WERI-Rb-1 (cell line): Measurements from ENCODE around the gene PPP2R5E.

Experiments
- DNase-seq: peaks from one replicate; pipeline ENCODE4 v3.0.0-alpha.2; 2020
- H3K27ac ChIP-seq: fragments of 250-450 bp; sonication (Bioruptor Pico); 2 replicates; pipeline ENCODE4 v1.5.1; 2020; ENCODE audit warnings: mild to moderate bottlenecking, moderate library complexity
- H3K27me3 ChIP-seq: fragments of 250-450 bp; sonication (Bioruptor Pico); 2 replicates; pipeline ENCODE4 v1.5.1; 2021; ENCODE audit warnings: mild to moderate bottlenecking, low read depth, moderate library complexity; ENCODE audit not compliant: insufficient read depth, severe bottlenecking
- H3K36me3 ChIP-seq: fragments of 250-450 bp; sonication (Bioruptor Pico); 2 replicates; pipeline ENCODE4 v1.5.1; 2020; ENCODE audit warnings: mild to moderate bottlenecking, moderate library complexity
- H3K4me3 ChIP-seq: 2 replicates; pipeline ENCODE4 v1.5.1; 2011; ENCODE audit warnings: low read depth, mild to moderate bottlenecking, control low read depth, low read length
- H3K9me3 ChIP-seq: fragments of 250-450 bp; sonication (Bioruptor Pico); 2 replicates; pipeline ENCODE4 v1.5.1; 2021; ENCODE audit warnings: mild to moderate bottlenecking, moderate library complexity; ENCODE audit not compliant: severe bottlenecking
- TF ChIP-seq, protein P1 (sequence below): IDR thresholded peaks from 2 replicates; pipeline ENCODE4 v1.5.1; 2011; ENCODE audit warnings: low read depth, mild to moderate bottlenecking, control low read depth, inconsistent platforms, low read length

Gene PPP2R5E

DNA sequence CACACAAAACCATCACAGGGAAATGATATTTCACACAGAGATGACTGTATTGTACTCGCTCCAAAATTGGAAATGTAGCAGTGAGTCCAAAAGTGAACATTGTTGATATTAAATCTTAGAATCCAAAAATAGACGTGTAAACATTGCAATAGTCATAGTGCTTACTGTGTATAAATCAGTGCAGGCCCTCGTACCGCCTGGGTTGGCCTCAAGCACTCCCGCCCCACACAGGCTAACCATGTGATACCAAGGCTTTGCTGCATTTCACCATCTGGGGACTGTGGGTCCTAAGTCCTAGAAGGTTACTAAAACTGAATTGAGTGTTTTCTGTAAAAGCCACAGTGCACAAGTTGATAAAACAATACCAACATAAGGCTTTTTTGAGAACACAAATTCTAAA lies 107.3 kb downstream of the PPP2R5E start:
- peak overlapping the region; percentile 12; the same call in 1 of the 2 replicates for H3K4me3 ChIP-seq
- TF ChIP-seq, protein P1, sequence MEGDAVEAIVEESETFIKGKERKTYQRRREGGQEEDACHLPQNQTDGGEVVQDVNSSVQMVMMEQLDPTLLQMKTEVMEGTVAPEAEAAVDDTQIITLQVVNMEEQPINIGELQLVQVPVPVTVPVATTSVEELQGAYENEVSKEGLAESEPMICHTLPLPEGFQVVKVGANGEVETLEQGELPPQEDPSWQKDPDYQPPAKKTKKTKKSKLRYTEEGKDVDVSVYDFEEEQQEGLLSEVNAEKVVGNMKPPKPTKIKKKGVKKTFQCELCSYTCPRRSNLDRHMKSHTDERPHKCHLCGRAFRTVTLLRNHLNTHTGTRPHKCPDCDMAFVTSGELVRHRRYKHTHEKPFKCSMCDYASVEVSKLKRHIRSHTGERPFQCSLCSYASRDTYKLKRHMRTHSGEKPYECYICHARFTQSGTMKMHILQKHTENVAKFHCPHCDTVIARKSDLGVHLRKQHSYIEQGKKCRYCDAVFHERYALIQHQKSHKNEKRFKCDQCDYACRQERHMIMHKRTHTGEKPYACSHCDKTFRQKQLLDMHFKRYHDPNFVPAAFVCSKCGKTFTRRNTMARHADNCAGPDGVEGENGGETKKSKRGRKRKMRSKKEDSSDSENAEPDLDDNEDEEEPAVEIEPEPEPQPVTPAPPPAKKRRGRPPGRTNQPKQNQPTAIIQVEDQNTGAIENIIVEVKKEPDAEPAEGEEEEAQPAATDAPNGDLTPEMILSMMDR = no peak
- H3K9me3 ChIP-seq = no peaks in the 10 kb centered on the region
- H3K27ac ChIP-seq = peak overlapping the region; percentile 31
- DNase-seq = peak; percentile 66
- no peaks in the 10 kb centered on the region for H3K27me3 ChIP-seq
- H3K36me3 ChIP-seq = no peaks in the 10 kb centered on the region

DNA sequence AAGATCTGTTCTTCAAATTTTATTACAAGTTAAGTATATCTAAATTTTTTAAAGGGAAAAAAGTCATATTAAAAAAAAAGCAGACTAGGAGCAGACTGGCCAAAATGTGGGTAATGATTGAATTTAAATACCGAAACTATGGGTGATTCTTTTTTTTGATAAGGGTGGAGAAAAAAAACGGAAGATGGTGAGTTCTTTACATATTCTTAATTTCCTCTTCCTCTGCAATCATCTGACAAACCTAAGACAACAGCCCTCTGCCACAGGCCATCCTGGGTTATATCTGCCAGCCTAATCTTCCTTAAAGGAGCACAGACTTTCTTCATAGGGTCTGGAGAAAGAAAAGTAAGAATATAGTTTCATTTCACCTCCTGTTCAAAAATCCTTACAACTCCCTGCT lies 108.0 kb downstream of the PPP2R5E start:
- Histone ChIP-seq H3K9me3 (no peaks in the 10 kb centered on the region), H3K36me3 (no peaks in the 10 kb centered on the region), H3K27ac (peak overlapping the region; percentile 31; the same call in 1 of the 2 replicates), H3K27me3 (no peaks in the 10 kb centered on the region), H3K4me3 (no peak overlapping the region)
- TF ChIP-seq, protein P1 = no peak
- no peak for DNase-seq

DNA sequence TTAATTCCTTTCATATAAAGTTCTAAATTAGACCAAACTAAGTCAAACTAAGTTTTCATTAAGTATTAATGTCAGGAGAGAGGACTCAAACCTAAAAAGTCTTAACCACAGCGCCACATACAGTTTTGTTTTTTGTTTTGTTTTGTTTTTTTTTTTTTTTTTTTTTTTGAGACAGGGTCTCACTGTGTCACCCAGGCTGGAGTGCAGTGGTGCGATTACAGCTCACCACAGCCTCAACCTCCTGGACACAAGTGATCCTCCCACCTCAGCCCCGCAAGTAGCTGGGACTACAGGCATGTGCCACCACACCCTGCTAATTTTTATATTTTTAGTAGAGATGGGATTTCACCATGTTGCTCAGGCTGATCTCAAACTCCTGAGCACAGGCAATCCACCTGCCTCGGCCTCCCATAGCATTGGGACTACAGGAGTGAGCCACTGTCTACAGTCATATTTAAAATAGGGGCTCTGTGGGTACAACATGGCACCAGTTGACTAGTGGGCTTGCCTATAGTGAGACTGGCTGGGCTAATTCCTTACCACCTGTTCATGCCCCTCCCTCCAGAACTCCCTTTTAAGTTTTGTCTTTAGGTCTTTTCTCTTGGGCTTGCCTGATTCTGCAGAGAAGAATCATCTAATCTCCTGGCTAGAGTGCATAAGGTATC lies 110.2 kb downstream of the PPP2R5E start:
- TF ChIP-seq, protein P1 = no peak
- no peak overlapping the region for H3K4me3 ChIP-seq
- H3K36me3 ChIP-seq = no peaks in the 10 kb centered on the region
- H3K27me3 ChIP-seq = no peaks in the 10 kb centered on the region
- no peak overlapping the region for H3K27ac ChIP-seq
- no peak for DNase-seq
- no peaks in the 10 kb centered on the region for H3K9me3 ChIP-seq

DNA sequence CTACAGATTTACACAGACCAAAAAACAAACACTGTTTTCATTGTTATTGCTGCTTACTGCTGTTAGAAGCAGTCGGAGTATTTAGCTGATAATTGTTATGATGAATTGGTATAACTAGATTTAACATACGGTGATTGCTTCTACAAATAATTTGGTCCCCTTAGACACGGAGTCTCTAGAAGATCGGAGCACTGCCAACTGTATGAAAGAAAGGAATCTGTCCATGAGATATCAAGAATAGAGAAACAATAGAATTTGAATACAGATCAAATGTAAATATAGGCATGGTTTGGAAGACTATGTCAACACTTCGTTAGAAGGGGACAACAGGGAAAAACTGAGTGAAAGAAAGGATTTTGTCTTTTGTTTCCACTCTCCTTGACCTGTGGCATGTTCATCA lies 110.9 kb downstream of the PPP2R5E start:
- H3K27ac ChIP-seq = no peak overlapping the region
- H3K36me3 ChIP-seq = no peaks in the 10 kb centered on the region
- no peak overlapping the region for H3K4me3 ChIP-seq
- H3K9me3 ChIP-seq = no peaks in the 10 kb centered on the region
- DNase-seq = no peak
- H3K27me3 ChIP-seq = no peaks in the 10 kb centered on the region
- TF ChIP-seq, protein P1 = no peak

DNA sequence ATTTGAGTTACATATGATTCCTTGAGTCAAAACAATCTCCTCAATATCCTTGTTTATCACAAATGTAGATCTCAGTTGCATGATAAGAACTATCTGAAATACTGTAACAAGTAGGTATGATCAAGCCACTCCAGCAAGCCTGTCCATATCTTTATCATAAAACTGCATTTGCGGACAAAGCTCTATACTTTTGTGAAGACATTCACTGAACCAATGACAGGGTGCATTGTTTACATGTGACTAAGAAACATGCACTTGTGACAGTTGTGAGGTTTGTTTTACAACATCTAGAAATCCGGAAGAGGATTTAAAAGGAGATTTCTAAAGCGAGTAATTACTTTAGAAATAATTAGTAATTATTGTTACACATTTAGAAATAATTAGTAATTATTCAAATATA lies 111.7 kb downstream of the PPP2R5E start:
- no peak overlapping the region for H3K4me3 ChIP-seq
- H3K9me3 ChIP-seq = no peaks in the 10 kb centered on the region
- DNase-seq = no peak
- no peaks in the 10 kb centered on the region for H3K27me3 ChIP-seq
- TF ChIP-seq, protein P1 = no peak
- H3K27ac ChIP-seq = no peak overlapping the region
- no peaks in the 10 kb centered on the region for H3K36me3 ChIP-seq

DNA sequence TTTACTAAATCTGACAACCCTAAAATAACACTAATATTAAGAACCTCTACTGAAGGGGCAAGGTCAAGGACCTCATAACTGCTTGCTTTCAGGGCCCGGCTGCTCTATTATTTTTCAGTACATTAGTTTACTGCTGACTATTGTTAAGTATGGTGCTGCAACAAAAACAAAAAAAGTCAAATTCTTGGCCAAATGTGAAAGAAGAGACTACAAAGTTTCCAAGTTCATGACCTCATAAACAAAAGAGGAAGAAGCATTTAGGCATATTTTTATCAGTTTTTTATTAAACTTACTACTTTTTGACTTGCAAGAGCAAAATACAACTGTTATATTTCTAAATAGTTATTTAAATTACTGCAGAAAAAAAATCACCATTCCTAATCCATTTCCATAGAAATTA lies 114.7 kb downstream of the PPP2R5E start:
- Histone ChIP-seq H3K27me3 (no peaks in the 10 kb centered on the region), H3K4me3 (no peak overlapping the region), H3K36me3 (no peaks in the 10 kb centered on the region), H3K27ac (no peak overlapping the region), H3K9me3 (no peaks in the 10 kb centered on the region)
- TF ChIP-seq, protein P1 = no peak
- no peak for DNase-seq
